ENCODE data around the gene KAT6B.

DNA sequence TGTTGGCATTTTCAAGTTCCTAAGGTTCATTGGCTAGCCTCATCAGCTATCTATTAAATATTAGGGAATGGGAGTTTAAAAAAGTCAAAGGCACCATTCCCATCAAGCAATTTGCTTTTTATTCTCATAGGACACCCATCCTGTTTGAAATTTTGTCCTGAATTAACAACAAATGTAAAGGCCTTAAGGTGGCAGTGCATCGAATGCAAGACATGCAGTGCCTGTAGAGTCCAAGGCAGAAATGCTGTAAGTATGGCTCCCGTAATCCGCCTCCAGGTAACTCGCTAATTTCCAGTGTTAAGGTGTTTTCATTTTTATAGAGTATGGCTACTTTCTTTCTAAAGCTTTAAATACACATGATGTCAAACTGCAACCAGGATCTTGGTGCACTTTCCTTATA is 143.1 kb downstream of the KAT6B start:
- TF ChIP-seq, protein P1, sequence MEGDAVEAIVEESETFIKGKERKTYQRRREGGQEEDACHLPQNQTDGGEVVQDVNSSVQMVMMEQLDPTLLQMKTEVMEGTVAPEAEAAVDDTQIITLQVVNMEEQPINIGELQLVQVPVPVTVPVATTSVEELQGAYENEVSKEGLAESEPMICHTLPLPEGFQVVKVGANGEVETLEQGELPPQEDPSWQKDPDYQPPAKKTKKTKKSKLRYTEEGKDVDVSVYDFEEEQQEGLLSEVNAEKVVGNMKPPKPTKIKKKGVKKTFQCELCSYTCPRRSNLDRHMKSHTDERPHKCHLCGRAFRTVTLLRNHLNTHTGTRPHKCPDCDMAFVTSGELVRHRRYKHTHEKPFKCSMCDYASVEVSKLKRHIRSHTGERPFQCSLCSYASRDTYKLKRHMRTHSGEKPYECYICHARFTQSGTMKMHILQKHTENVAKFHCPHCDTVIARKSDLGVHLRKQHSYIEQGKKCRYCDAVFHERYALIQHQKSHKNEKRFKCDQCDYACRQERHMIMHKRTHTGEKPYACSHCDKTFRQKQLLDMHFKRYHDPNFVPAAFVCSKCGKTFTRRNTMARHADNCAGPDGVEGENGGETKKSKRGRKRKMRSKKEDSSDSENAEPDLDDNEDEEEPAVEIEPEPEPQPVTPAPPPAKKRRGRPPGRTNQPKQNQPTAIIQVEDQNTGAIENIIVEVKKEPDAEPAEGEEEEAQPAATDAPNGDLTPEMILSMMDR (IDR thresholded peaks at IDR 0.05; ENCODE audit: insufficient read depth, low read depth, low read length) = no peak
- no peak for TF ChIP-seq EZH2 (IDR thresholded peaks at IDR 0.05; ENCODE audit: insufficient read depth, low read length)

All from astrocyte (in vitro differentiated cells and primary cell).